Activated naive CD4-positive, alpha-beta T cell treated with anti-CD3 and anti-CD28 coated beads, Interleukin-2, amount 50 U/mL, for 24 hours (primary cell): ENCODE data around the gene NFIC.

ENCODE experiments used
- H3K27ac Mint-ChIP-seq: one replicate; pipeline ENCODE4 v1.8.0; 2021; ENCODE audit warnings: mild to moderate bottlenecking, mixed read lengths
- H3K27me3 Mint-ChIP-seq: one replicate; pipeline ENCODE4 v1.8.0; 2021; ENCODE audit warnings: mixed read lengths
- H3K36me3 Mint-ChIP-seq: one replicate; pipeline ENCODE4 v1.8.0; 2021; ENCODE audit warnings: mixed read lengths
- H3K4me1 Mint-ChIP-seq: one replicate; pipeline ENCODE4 v1.8.0; 2021; ENCODE audit warnings: mixed read lengths
- H3K4me3 Mint-ChIP-seq: one replicate; pipeline ENCODE4 v1.8.0; 2021; ENCODE audit warnings: mild to moderate bottlenecking, mixed read lengths
- H3K9me3 Mint-ChIP-seq: one replicate; pipeline ENCODE4 v1.8.0; 2021; ENCODE audit warnings: mixed read lengths

The NFIC gene

DNA sequence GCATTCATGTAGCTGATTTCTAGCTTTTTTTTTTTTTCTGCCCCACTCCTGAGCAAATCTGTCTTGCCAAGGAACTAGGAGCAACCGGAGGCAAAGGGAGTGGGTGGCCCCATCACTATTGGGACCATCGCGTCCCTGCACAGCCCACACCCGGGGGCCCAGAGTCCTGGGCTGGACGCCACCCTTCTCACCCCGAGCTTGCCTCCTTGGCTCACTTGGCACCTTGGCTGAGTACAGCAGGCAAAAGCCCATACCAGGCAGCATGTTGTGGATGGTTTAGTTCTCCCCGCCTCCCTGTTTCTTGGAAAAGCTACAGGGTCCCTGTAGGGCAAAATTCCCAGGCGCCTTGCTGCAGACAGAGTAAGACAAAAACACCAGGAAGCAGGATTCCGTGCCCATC is 100.3 kb downstream of the NFIC start:
- Mint-ChIP-seq H3K4me1 (no peaks in the 10 kb centered on the region), H3K4me3 (no peak overlapping the region), H3K9me3 (no peaks in the 10 kb centered on the region), H3K36me3 (peaks cover 3% of the 10 kb centered on the region), H3K27ac (no peak overlapping the region), H3K27me3 (no peaks in the 10 kb centered on the region)

DNA sequence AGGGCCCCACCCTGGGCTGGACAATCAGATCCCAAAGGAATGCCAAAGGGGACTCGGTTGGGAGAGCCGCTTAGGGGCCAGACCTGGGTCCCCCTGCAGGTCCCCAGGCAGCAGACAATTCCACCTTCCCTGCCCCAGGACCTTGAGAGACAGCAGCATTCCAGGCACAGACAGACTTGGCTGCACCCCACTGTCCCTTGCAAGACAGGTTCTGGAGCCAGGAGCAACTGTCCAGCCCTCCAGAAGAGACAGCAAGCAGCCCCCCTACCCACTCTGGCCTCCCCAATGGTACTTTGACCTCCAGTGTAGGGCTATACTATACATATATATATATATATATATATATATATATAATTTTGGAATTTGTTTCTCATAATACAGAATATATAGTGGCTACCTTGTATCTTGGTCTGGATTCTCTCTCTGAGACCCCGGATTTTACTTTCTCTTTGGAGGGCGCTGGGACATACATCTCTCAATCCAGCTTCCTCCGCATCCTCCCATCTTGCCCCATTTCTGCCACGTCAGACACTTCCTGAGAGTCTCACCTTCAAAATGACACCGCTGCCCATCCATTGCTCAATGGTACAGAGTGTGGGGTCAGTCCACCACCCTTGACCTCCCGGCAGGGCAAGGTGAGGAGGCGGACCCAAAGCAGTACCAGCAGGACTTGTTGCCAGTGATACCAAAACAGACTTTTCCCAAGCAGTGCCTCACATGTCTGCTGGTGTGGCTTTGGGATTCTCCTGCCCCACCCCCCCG is 101.2 kb downstream of the NFIC start:
- H3K36me3 Mint-ChIP-seq = peaks cover 3% of the 10 kb centered on the region
- no peak overlapping the region for H3K27ac Mint-ChIP-seq
- no peaks in the 10 kb centered on the region for H3K4me1 Mint-ChIP-seq
- H3K27me3 Mint-ChIP-seq = no peaks in the 10 kb centered on the region
- H3K4me3 Mint-ChIP-seq = no peak overlapping the region
- H3K9me3 Mint-ChIP-seq = no peaks in the 10 kb centered on the region

DNA sequence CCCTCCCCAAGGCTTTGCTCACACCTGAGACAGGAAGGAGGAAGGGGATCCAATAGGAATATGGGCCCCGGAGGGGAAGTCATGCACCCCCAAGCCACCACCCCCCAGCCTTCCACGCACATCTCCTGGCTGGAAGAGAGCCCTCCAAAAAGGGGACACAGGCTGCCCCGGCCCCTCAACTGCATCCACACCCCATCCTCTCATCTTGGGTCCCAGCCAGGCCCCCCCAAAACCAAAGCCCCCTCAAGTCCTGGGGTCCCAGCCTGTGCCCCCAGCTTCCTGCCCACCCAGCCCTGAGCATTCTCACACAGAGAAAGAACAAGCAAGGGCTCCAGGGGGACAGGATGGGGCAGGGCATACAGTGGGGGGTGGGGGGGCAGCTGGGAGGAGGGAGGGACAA is 101.8 kb downstream of the NFIC start:
- Mint-ChIP-seq H3K27ac (no peak overlapping the region), H3K36me3 (no peaks in the 10 kb centered on the region), H3K4me1 (no peaks in the 10 kb centered on the region), H3K4me3 (no peak overlapping the region), H3K9me3 (no peaks in the 10 kb centered on the region), H3K27me3 (no peaks in the 10 kb centered on the region)

DNA sequence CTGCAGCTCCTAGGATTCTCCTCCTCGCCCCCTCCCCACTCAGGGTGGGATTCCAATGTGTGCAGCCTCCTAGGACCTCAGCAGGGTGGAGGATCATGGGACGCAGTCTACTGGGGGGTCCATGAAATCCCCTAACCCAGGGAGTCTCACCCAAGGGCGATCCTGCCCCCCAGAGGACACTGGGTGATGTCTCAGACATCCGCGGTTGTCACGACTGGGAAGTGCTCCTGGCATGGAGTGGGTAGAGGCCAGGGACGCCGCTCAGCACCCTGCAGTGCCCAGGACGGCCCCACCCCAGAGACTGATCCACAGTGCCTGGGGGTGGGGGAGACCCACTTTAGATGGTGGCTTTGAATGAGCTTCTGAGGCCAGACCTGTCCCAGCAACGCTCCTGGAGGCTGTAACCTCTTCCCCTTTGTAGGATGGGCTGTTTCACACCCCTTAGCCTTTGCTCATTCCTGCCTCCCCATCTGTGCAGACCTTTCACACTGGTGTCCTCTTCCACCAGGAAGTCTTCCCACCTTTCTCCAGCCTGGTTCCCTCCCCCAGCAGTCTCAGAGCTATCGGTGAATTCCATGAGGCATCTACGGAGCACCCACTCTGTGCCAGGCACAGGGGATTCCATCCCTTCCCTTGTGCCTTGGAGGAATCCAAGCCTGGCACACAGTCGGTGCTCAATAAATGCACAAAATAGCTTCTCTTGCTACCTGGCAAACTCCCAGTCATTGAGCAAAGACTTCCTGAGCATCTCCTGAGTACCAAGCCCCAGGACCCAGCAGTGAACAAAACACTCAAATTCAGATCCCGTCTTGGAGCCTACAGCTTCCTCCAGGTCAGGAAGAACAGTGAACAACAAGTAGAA is 103.5 kb downstream of the NFIC start:
- Mint-ChIP-seq H3K27me3 (no peaks in the 10 kb centered on the region), H3K27ac (no peak overlapping the region), H3K36me3 (no peaks in the 10 kb centered on the region), H3K9me3 (no peaks in the 10 kb centered on the region), H3K4me3 (no peak overlapping the region), H3K4me1 (no peaks in the 10 kb centered on the region)

DNA sequence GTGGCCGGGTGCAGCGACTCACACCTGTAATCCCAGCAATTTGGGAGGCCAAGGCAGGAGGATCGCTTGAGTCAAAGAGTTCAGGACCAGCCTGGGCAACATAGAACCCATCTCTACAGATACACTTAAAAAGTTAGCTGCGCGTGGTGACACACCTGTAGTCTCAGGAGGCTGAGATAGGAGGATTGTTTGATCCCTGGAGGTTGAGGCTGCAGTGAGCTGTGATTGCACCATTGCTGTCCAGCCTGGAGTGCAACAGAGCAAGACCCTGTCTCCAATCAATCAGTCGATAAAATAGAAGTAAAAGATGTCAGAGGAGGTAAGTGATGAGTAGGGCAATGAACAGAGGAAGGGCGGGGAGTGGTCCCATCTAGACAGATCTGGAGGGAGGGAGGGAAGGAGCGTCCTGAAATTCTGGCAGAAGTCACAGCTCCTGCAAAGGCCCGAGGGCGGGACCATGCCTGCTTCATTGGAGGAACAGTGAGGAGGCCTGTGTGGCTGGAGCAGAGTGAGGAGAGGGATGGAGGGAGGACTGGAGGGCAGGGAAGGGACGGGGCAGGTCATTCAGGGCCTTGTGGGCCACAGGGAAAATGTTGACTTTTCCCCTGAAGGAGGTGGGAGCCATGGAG is 104.2 kb downstream of the NFIC start:
- no peak overlapping the region for H3K27ac Mint-ChIP-seq
- no peaks in the 10 kb centered on the region for H3K9me3 Mint-ChIP-seq
- H3K4me3 Mint-ChIP-seq = no peak overlapping the region
- H3K27me3 Mint-ChIP-seq = no peaks in the 10 kb centered on the region
- H3K36me3 Mint-ChIP-seq = no peaks in the 10 kb centered on the region
- H3K4me1 Mint-ChIP-seq = no peaks in the 10 kb centered on the region

DNA sequence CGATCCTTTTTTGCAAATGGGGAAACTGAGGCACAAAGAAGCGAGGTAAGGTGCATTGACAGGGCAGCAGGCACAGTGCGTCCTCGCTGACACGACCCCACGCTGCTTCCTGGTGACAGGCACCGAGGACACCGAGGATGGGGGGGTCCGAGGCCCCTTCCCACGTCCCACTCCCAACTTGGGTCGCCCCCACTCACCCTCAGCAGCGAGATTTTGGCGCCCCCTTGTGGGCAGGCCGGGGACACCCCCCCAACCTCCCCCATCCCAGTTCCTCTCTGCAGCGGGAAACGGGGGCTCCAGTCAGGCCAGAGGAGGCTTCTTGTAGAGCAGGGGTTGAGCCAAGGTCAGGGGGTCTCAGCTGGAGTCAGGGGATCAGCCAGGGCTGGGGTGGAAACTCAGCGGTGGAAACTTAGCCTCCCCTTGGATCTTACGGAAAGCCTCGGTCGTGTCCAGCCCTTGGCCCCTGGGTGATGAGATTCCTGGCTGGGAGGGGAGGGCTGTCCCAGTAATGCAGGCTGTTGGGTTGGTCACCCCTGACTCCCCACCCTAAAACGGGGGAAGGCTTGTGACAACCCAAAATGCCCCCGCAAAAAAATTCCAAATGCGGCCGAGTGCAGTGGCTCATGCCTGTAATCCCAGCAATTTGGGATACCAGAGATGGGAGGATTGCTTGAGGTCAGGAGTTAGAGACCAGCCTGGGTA is 105.7 kb downstream of the NFIC start:
- Mint-ChIP-seq H3K4me1 (no peaks in the 10 kb centered on the region), H3K27ac (no peak overlapping the region), H3K27me3 (no peaks in the 10 kb centered on the region), H3K36me3 (no peaks in the 10 kb centered on the region), H3K4me3 (no peak overlapping the region), H3K9me3 (no peaks in the 10 kb centered on the region)

DNA sequence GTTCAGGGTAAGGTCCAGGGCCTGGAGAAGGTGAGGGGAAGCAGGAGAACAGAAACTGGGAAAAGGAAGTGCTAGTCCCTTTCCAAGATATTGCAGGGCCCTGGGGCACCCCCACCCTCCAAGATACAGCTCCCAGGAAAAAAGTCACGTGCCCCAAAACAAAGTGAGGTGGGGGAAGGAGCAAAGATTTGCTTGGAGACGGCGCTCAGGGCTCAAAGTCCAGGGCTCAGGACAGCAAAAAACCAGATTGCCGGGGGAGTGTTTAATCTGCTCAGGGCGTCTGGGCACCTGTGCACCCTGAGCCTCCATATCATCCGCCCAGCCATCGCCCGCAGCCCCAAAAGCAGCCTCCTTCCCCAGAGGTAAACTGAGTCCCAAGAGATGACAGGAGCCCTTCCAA is 107.6 kb downstream of the NFIC start:
- H3K9me3 Mint-ChIP-seq = no peaks in the 10 kb centered on the region
- H3K27ac Mint-ChIP-seq = no peak overlapping the region
- no peaks in the 10 kb centered on the region for H3K36me3 Mint-ChIP-seq
- H3K4me3 Mint-ChIP-seq = no peak overlapping the region
- peaks cover 10% of the 10 kb centered on the region for H3K4me1 Mint-ChIP-seq
- H3K27me3 Mint-ChIP-seq = no peaks in the 10 kb centered on the region

DNA sequence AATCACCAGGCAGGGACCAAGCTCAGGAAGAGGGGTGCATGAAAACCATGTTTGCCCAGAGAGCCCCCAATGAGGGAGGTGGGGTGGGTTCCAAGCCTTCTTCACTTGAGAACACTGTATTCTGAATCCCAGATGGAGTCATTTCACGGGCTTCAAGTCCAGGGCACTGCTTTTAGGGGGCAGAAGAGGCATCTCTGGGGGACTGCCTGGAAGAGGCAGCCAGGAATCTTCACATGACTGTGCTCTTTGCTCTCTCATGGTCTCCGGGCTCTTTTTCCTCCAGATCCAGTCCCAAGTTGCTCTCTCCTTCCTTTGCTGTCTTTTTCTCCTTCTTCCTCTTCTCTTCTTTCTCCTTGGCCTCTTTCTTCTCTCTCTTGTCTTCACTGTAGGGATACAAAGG is 108.2 kb downstream of the NFIC start:
- H3K36me3 Mint-ChIP-seq = no peaks in the 10 kb centered on the region
- H3K27me3 Mint-ChIP-seq = no peaks in the 10 kb centered on the region
- no peak overlapping the region for H3K4me3 Mint-ChIP-seq
- no peak overlapping the region for H3K27ac Mint-ChIP-seq
- H3K4me1 Mint-ChIP-seq = peaks cover 10% of the 10 kb centered on the region
- H3K9me3 Mint-ChIP-seq = no peaks in the 10 kb centered on the region

DNA sequence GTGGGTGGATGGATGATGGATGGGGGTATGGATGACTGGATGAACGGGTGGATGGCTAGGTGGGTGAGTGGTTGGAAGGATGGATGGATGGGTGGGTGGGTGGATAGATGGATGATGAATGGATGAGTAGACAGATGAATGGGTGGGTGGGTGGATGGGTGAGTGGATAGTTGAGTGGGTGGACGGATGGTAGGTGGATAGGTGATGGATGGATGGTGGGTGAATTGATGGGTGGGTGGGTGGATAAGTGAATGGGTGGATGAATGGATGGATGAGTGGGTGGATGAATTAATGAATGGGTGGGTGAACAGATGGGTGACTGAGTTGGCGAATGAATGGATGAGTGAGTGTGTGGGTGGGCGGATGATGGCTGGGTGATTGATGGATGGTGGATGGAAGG is 109.1 kb downstream of the NFIC start:
- no peaks in the 10 kb centered on the region for H3K36me3 Mint-ChIP-seq
- peaks cover 10% of the 10 kb centered on the region for H3K4me1 Mint-ChIP-seq
- H3K27ac Mint-ChIP-seq = no peak overlapping the region
- no peak overlapping the region for H3K4me3 Mint-ChIP-seq
- H3K27me3 Mint-ChIP-seq = no peaks in the 10 kb centered on the region
- H3K9me3 Mint-ChIP-seq = no peaks in the 10 kb centered on the region

DNA sequence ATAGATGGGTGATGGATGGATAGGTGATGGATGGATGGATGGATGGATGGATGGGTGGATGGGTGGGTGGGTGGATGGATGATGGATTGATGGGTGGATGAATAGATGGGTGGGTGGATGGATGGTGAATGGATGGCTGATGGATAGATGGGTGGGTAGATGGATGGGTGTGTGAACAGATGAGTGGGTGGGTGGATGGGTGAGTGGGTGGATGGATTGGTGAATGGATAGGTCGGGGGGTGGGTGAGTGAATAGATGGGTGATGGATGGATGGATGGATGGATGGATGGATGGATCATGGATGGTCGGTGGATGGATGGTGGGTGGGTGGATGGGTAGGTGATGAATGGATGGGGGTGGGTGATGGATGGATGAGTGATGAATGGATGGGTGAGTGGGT is 110.4 kb downstream of the NFIC start:
- no peaks in the 10 kb centered on the region for H3K36me3 Mint-ChIP-seq
- no peak overlapping the region for H3K27ac Mint-ChIP-seq
- H3K4me3 Mint-ChIP-seq = no peak overlapping the region
- no peaks in the 10 kb centered on the region for H3K27me3 Mint-ChIP-seq
- no peaks in the 10 kb centered on the region for H3K9me3 Mint-ChIP-seq
- peaks cover 10% of the 10 kb centered on the region for H3K4me1 Mint-ChIP-seq

DNA sequence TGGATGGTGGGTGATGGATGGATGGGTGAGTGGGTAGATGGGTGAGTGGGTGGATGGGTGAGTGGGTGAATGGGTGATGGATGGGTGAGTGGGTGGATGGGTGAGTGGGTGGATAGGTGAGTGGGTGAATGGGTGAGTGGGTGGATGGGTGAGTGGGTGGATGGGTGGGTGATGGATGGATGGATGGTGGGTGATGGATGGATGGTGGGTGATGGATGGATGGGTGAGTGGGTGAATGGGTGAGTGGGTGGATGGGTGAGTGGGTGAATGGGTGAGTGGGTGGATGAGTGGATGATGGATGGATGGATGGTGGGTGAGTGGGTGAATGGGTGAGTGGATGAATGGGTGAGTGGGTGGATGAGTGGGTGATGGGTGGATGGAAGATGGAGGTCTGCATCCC is 111.1 kb downstream of the NFIC start:
- no peaks in the 10 kb centered on the region for H3K36me3 Mint-ChIP-seq
- peaks cover 10% of the 10 kb centered on the region for H3K4me1 Mint-ChIP-seq
- H3K9me3 Mint-ChIP-seq = no peaks in the 10 kb centered on the region
- no peaks in the 10 kb centered on the region for H3K27me3 Mint-ChIP-seq
- H3K27ac Mint-ChIP-seq = no peak overlapping the region
- H3K4me3 Mint-ChIP-seq = no peak overlapping the region

DNA sequence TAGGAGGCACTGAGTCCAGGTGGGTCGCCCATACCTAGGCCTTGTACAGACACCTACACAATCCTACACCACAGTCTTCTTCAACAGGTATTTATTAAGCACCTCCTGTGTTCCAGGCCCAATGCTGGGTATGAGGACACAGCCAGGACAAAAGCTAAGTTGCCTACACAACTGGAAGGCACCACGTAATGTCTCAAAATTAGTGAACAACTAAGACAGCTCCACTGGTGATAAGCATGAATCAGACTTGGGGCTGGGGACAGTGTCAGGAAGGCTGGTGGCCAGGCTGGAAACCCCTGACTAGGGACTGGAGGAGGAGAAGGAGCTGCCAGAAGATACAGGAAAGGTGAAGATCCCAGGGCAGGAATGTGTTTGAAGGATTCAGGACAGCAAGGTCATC is 111.6 kb downstream of the NFIC start:
- Mint-ChIP-seq H3K9me3 (no peaks in the 10 kb centered on the region), H3K4me1 (peaks cover 10% of the 10 kb centered on the region), H3K4me3 (peak overlapping the region; percentile 28), H3K27ac (no peak overlapping the region), H3K36me3 (no peaks in the 10 kb centered on the region), H3K27me3 (no peaks in the 10 kb centered on the region)

DNA sequence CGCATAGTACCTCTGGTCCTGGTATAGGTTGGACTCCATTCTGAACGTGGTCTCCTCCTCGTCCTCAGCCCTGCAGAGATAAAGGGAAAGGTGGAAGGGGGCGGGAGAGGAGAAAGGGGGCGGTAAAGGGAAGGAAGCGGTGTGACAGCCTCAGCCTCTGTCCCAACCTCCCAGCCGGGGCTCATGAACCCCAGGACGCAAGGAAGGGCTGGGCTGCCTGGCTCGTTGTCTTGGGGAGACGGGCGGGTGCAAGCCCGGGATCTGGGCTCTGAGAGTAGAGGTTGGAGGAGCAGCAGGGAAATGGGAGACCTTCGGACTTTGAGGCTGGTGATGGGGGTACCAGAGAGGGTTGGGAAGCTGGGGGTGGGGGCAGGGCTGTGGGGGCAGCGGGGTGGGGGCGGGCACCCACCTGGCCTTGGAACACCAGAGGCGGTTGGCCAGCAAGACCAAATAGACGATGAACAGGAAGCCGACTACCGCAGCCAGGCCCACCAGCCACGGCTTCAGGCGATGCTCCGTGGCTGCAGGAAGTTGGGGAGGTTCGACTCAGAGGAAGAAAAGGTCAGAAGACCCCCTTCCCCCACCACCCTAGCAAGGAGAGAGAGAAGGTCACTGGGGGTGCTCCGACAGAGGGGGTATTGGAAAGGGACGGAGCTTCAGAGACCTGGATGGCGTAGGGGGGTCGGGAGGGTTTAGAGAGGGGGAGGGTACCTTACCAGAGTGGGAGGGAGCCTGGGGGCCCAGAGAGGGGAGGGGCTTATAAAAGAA is 112.2 kb downstream of the NFIC start:
- no peaks in the 10 kb centered on the region for H3K27me3 Mint-ChIP-seq
- peaks cover 10% of the 10 kb centered on the region for H3K4me1 Mint-ChIP-seq
- no peak overlapping the region for H3K27ac Mint-ChIP-seq
- peak overlapping the region; percentile 73 for H3K4me3 Mint-ChIP-seq
- no peaks in the 10 kb centered on the region for H3K9me3 Mint-ChIP-seq
- no peaks in the 10 kb centered on the region for H3K36me3 Mint-ChIP-seq

DNA sequence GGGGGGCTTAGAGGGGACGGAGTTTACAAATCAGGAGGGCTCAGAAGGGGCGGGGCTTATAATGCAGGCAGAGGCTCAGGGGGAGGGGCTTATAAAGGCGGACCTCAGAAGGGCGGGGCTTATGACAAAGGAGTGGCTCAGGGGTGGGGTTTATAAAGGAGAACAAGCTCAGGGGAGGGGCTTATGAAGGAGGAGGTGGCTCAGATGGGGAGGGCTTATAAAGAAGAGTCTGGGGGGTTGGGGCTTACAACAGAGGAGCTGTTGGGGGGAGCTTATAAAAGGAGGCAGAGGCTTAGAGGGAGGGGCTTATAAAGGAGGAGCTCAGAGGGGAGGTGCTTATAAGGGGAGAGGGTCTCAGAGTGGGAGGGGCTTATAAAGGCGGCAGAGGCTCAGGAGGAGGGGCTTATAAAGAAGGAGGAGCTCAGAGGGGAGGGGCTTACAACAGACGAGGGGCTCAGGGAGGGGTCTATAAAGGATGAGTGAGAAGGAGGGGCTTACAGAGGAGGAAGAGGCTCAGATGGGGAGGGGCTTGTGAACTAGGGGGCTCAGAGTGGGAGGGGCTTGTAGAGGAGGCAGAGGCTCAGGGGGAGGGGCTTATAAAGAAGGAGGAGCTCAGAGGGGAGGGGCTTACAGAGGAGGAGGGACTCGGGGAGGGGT is 112.9 kb downstream of the NFIC start:
- Mint-ChIP-seq H3K36me3 (no peaks in the 10 kb centered on the region), H3K27ac (no peak overlapping the region), H3K9me3 (no peaks in the 10 kb centered on the region), H3K27me3 (no peaks in the 10 kb centered on the region), H3K4me3 (no peak overlapping the region), H3K4me1 (peaks cover 10% of the 10 kb centered on the region)

DNA sequence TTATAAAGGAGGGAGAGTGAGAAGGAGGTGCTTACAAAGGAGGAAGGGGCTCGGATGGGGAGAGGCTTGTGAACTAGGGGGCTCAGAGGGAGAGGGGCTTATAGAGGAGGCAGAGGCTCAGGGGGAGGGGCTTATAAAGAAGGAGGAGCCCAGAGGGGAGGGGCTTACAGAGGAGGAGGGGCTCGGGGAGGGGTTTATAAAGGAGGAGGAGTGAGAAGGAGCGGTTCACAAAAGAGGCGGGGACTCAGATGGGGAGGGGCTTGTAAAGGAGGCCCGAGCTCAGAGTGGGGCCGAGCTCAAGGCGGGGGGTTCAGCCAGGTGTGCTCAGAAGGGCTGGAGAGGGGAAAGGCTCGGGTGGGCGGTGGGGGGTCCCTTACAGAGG is 113.4 kb downstream of the NFIC start:
- Mint-ChIP-seq H3K9me3 (no peaks in the 10 kb centered on the region), H3K27ac (no peak overlapping the region), H3K4me1 (peaks cover 10% of the 10 kb centered on the region), H3K4me3 (no peak overlapping the region), H3K27me3 (no peaks in the 10 kb centered on the region), H3K36me3 (no peaks in the 10 kb centered on the region)
